Common myeloid progenitor, CD34-positive (primary cell): ENCODE measurements around the gene JMJD8.
A peak's percentile ranks its signal among the peaks of the same experiment; 100 is the strongest.
"Not testable (repeated sequence)": the region's sequence is repeated elsewhere in the genome, so short reads cannot be mapped to it uniquely, and the experiment has no call there.

Experiments used
- CTCF ChIA-PET: fragments of 350-600 bp; sonication (Branson Sonifier 250); formaldehyde crosslinking; loops from one replicate; lab custom pipeline; 2021; ENCODE audit warnings: antibody characterized with exemption; lab: Charles Lee
- POLR2A ChIA-PET: fragments of 350-600 bp; sonication (Branson Sonifier 250); formaldehyde crosslinking; loops from one replicate; lab custom pipeline; 2021; ENCODE audit warnings: antibody characterized with exemption; lab: Charles Lee
- DNase-seq, 3 donors: peaks; one replicate each; pipeline versions ENCODE4 v3.0.0 to v3.0.0-alpha.2; 2013
- H3K27ac ChIP-seq, 2 experiments: 1 replicate in 1 of 2; 2 replicates in 1 of 2; pipeline ENCODE4 v1.7.0; 2013; ENCODE audit warnings: inconsistent platforms in 2 of 2, low read length in 2 of 2, mild to moderate bottlenecking in 2 of 2, low read depth in 1 of 2, moderate library complexity in 1 of 2; ENCODE audit not compliant: severe bottlenecking in 2 of 2, insufficient read depth in 1 of 2, poor library complexity in 1 of 2
- H3K27me3 ChIP-seq, 5 experiments: replicated peaks in 2 of 5; 1 replicate in 3 of 5; 2 replicates in 2 of 5; pipeline versions ENCODE4 v1.6.1 to v1.7.0; 2013; ENCODE audit warnings: low read length in 4 of 5, mild to moderate bottlenecking in 2 of 5, moderate library complexity in 2 of 5, inconsistent platforms in 1 of 5; ENCODE audit not compliant: insufficient read depth in 5 of 5, control insufficient read depth in 4 of 5
- H3K36me3 ChIP-seq, 4 experiments: 1 replicate in 2 of 4; 2 replicates in 2 of 4; pipeline versions ENCODE4 v1.6.1 to v1.7.0; 2013; ENCODE audit warnings: low read length in 3 of 4, control low read depth in 1 of 4, mild to moderate bottlenecking in 1 of 4; ENCODE audit not compliant: control insufficient read depth in 4 of 4, insufficient read depth in 4 of 4
- H3K4me1 ChIP-seq, 4 experiments: 1 replicate in 3 of 4; 2 replicates in 1 of 4; pipeline versions ENCODE4 v1.6.1 to v1.7.1; 2013; ENCODE audit warnings: low read length in 3 of 4, mild to moderate bottlenecking in 3 of 4, control low read depth in 1 of 4, inconsistent platforms in 1 of 4, moderate library complexity in 1 of 4; ENCODE audit not compliant: control insufficient read depth in 4 of 4, insufficient read depth in 4 of 4; ENCODE audit errors: control extremely low read depth in 1 of 4
- H3K4me3 ChIP-seq, 7 experiments: 1 replicate in 4 of 7; 2 replicates in 3 of 7; pipeline versions ENCODE4 v1.5.1 to v1.7.0; 2013; ENCODE audit warnings: mild to moderate bottlenecking in 7 of 7, low read length in 6 of 7, moderate library complexity in 6 of 7, inconsistent platforms in 2 of 7, low read depth in 2 of 7, control low read depth in 1 of 7; ENCODE audit not compliant: insufficient read depth in 4 of 7, control insufficient read depth in 1 of 7; ENCODE audit errors: extremely low read depth in 1 of 7
- H3K9me3 ChIP-seq, 5 experiments: 1 replicate in 4 of 5; 2 replicates in 1 of 5; pipeline versions ENCODE4 v1.6.1 to v1.7.1; 2013; ENCODE audit warnings: low read length in 4 of 5, mild to moderate bottlenecking in 2 of 5, inconsistent platforms in 1 of 5, low read depth in 1 of 5, moderate library complexity in 1 of 5; ENCODE audit not compliant: control insufficient read depth in 4 of 5, insufficient read depth in 2 of 5; ENCODE audit errors: control extremely low read depth in 1 of 5
- WGBS: methylation state at CpG from one replicate; pipeline ENCODE4 v1.1.5; 2013; ENCODE audit not compliant: insufficient coverage; 5-methylcytosine and 5-hydroxymethylcytosine counted together

The JMJD8 gene

GRCh38 chr16:714079-714478 is 29.9 kb upstream of the JMJD8 start:
- Histone ChIP-seq H3K4me1 (peaks cover 0 to 28% (median 23%) of the 10 kb centered on the region in 4 experiments), H3K9me3 (no peaks in the 10 kb centered on the region), H3K27ac (no peak overlapping the region), H3K4me3 (no peak overlapping the region), H3K36me3 (no peaks in the 10 kb centered on the region), H3K27me3 (peaks cover 0 to 64% (median 15%) of the 10 kb centered on the region in 5 experiments)
- ChIA-PET CTCF (interaction anchor here (1.2 to 5.6 kb wide), 3 partner anchors 11 to 389 kb away, joined by 3 to 104 read pairs (median 4); partner anchors contain the start of genes CHTF18 and RPUSD1), POLR2A (no interaction called here)
- 58% methylated on average over 11 of the region's 11 CpGs for WGBS
- DNase-seq, result no peak

DNA sequence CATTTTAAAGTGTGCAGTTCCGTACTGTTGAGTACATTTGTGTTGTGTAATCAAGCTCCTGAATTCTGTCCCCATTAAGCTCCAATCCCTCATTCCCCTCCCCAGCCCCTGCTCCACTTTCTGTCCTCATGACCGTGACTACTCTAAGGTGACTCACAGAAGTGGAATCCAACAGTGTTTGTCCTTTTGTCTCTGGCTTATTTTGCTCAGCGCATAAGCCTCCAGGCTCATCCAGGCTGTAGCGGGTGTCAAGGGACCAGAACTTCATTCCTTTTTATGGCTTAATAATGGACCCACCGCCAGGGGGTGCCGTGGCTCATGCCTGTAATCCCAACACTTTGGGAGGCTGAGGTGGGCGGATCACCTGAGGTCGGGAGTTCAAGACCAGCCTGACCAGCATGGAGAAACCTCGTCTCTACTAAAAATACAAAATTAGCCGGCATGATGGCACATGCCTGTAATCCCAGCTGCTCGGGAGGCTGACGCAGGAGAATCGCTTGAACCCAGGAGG is 28.7 kb upstream of the JMJD8 start:
- DNase-seq, result peak; percentile 52 to 63 (median 59)
- Histone ChIP-seq H3K4me1 (peaks cover 0 to 21% (median 19%) of the 10 kb centered on the region in 4 experiments), H3K27me3 (peaks cover 0 to 77% (median 19%) of the 10 kb centered on the region in 5 experiments)
- POLR2A ChIA-PET, H3K36me3 ChIP-seq, H3K9me3 ChIP-seq, H3K27ac ChIP-seq, H3K4me3 ChIP-seq: not testable (repeated sequence)
- CTCF ChIA-PET, result interaction anchor here (0.6 to 5.6 kb wide), 18 partner anchors 8 to 390 kb away, joined by 3 to 104 read pairs (median 5); partner anchors contain the start of genes ANTKMT, CCDC78, CHTF18 and CIAO3
- WGBS, result 41% methylated on average over 9 of the region's 13 CpGs

DNA sequence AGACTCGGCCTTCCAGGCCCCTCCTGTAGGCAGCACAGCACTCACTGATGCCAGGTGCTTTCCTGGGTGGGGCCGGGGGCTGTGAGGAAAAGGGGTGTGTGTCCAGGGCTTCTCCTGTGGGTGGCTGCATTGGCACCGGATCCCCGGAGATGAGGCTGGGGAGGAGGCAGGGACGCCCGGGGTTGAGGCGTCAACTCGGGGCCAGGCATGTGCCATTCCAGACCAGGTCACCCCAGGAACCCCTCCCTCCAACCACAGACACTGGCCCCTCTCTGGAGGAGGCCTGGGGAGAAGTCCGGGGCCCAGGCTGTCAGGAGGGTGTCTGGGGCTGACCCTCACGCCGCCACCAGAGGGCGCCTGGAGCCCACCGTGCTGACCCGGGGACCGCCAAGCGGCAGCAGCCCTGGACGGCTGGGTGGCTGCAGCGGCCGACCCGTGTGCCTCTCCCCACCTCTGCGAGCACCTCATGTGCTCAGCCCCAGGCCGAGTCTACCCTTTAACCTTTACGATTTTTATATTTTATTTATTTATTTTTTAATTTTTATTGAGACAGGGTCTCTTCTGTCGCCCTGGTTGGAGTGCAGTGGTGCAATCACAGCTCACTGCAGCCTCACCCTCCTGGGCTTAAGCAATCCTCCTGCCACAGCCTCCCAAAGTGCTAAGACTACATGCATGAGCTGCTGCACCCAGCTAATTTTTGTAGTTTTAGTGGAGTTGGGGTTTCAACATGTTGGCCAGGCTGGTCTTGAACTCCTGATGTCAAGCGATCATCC is 27.6 kb upstream of the JMJD8 start:
- peak; percentile 58 to 72 (median 68) for DNase-seq
- no peaks in the 10 kb centered on the region for H3K9me3 ChIP-seq
- ChIA-PET CTCF (interaction anchor here (0.7 to 5.6 kb wide), 18 partner anchors 9 to 344 kb away, joined by 3 to 104 read pairs (median 6); partner anchors contain the start of genes ANTKMT, CCDC78, CHTF18 and CIAO3), POLR2A (interaction anchor here (0.8 kb wide), 1 partner anchor 34 kb away, joined by 5 read pairs; no protein-coding TSS in a partner anchor)
- no peak overlapping the region for H3K4me3 ChIP-seq
- peaks cover 0 to 78% (median 19%) of the 10 kb centered on the region in 5 experiments for H3K27me3 ChIP-seq
- no peak overlapping the region for H3K27ac ChIP-seq
- H3K36me3 ChIP-seq, result no peaks in the 10 kb centered on the region
- 12% methylated on average over 7 of the region's 25 CpGs for whole genome bisulfite sequencing
- H3K4me1 ChIP-seq, result peaks cover 0 to 21% (median 19%) of the 10 kb centered on the region in 4 experiments

DNA sequence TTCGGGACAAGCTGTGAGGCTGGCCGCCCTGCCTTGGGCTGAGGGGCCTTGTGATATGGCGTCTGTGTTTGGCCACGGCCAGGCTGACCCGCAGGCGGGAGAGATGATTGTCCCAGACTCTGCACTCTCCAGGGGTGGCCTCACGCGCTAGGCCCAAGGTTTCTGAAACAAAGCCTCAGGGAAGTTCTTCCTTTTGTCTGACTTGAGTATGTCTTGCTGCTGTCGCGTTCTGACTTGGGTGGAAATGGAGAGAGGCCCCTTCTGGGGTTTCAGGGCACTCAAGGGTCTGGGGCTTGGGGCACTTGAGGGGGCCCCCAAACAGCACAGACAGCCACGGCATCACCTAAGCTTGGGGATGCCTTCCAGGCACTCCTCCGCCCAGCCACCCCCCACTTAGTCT is 26.9 kb upstream of the JMJD8 start:
- Histone ChIP-seq H3K9me3 (no peaks in the 10 kb centered on the region), H3K27ac (no peak overlapping the region), H3K27me3 (peaks cover 0 to 78% (median 18%) of the 10 kb centered on the region in 5 experiments), H3K4me3 (no peak overlapping the region), H3K4me1 (peaks cover 0 to 24% (median 17%) of the 10 kb centered on the region in 4 experiments), H3K36me3 (no peaks in the 10 kb centered on the region)
- POLR2A ChIA-PET, result no interaction called here
- CTCF ChIA-PET, result interaction anchor here (0.7 to 5.6 kb wide), 9 partner anchors 10 to 76 kb away, joined by 3 to 104 read pairs (median 8); partner anchors contain the start of genes ANTKMT, CCDC78, CHTF18 and RPUSD1
- 77% methylated on average over 12 of the region's 12 CpGs for WGBS
- no peak for DNase-seq

GRCh38 chr16:710500-711075 is 26.5 kb upstream of the JMJD8 start:
- Histone ChIP-seq H3K27ac (no peak overlapping the region), H3K9me3 (no peaks in the 10 kb centered on the region), H3K27me3 (peaks cover 0 to 76% (median 16%) of the 10 kb centered on the region in 5 experiments), H3K4me3 (no peak overlapping the region), H3K4me1 (peaks cover 0 to 21% (median 13%) of the 10 kb centered on the region in 4 experiments), H3K36me3 (no peaks in the 10 kb centered on the region)
- no peak for DNase-seq
- ChIA-PET CTCF (interaction anchor here (0.7 to 5.6 kb wide), 10 partner anchors 9 to 76 kb away, joined by 3 to 104 read pairs (median 6); partner anchors contain the start of genes ANTKMT, CCDC78, CHTF18 and RPUSD1), POLR2A (no interaction called here)
- 76% methylated on average over 21 of the region's 21 CpGs for WGBS

DNA sequence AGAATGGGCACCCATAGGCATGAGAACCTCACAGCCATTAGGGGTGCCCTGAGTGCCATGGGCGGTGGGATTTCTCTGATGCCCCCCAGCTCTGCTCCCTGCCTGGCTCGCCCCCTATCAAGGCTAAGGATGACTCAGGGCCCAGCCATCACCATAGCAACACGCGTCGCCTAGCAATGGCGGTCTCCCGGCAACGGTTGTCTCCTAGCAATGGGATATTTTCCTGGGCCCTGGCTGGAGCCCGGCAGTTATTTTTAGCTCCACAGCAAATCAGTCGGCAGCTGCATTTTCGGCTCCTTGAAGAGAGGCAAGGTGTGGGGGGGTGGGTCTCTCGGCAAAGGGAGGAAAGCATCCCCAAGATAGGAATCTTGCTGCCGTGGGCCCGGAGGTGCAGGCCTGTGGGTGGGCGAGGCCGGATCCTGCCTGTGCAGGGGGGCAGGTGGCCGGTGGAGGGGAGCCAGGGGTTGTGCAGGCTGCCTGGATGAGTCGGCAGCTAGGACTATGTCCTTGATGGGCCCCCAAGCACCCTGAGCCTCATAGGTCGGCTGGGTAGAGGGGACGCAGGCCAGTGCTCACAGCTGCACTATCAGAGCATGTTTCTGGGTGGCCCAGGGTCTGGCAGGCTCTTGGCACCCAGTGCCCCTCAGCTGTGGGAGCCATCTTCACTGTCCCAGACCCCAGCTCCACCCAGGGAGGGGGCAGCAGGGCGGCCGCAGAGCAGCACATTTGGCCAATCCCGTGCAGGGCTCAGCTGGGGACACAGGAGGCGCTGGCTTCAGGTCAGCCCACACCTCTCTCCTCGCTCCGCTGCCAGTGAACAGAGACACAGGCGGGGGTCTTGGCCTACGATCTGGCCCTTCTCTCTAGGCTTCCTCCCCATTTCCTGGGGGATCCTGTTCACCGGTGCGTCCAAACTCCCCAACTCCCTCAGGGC is 25.7 kb upstream of the JMJD8 start:
- no peak overlapping the region for H3K27ac ChIP-seq
- H3K4me3 ChIP-seq, result no peak overlapping the region
- WGBS, result 36% methylated on average over 29 of the region's 30 CpGs
- POLR2A ChIA-PET, result no interaction called here
- DNase-seq, result peak in 2 of 3 donors; percentile 70 to 72
- H3K36me3 ChIP-seq, result no peaks in the 10 kb centered on the region
- peaks cover 0 to 18% (median 9%) of the 10 kb centered on the region in 4 experiments for H3K4me1 ChIP-seq
- H3K9me3 ChIP-seq, result no peaks in the 10 kb centered on the region
- H3K27me3 ChIP-seq, result peaks cover 0 to 77% (median 16%) of the 10 kb centered on the region in 5 experiments
- CTCF ChIA-PET, result interaction anchor here (1.0 to 5.6 kb wide), 8 partner anchors 11 to 77 kb away, joined by 3 to 104 read pairs (median 6); partner anchors contain the start of genes ANTKMT, CHTF18, RPUSD1 and WDR24
